Activated CD4-positive, alpha-beta T cell treated with anti-CD3 and anti-CD28 coated beads, Interleukin-2, amount 50 U/mL, for 24 hours (primary cell): ENCODE data around the gene LOX.

Experiments used
- DNase-seq, 2 donors: peaks; one replicate each; pipeline ENCODE4 v3.0.0-alpha.2; 2020; ENCODE audit warnings: low read depth in 1 of 2, low spot score in 1 of 2

The LOX gene

GRCh38 chr5:122054266-122054665 is 23.8 kb downstream of the LOX start:
- DNase-seq: no peak

GRCh38 chr5:122053181-122054109 is 24.6 kb downstream of the LOX start:
- DNase-seq: no peak

- no peak for DNase-seq
These were observed 26.5 kb downstream of the LOX start for GRCh38 chr5:122051569-122051968.

GRCh38 chr5:122050959-122051358 is 27.1 kb downstream of the LOX start:
- no peak for DNase-seq

GRCh38 chr5:122040636-122041302 is 37.3 kb downstream of the LOX start:
- DNase-seq: no peak

GRCh38 chr5:122036326-122036725 is 41.7 kb downstream of the LOX start:
- DNase-seq: no peak

- DNase-seq: no peak
These were observed 42.1 kb downstream of the LOX start for GRCh38 chr5:122035913-122036312.

- DNase-seq: no peak
These were observed 46.2 kb downstream of the LOX start for GRCh38 chr5:122031836-122032235.

GRCh38 chr5:122030251-122030650 is 47.8 kb downstream of the LOX start:
- no peak for DNase-seq

- no peak for DNase-seq
These were observed 48.2 kb downstream of the LOX start for GRCh38 chr5:122029818-122030217.

- no peak for DNase-seq
These were observed 55.1 kb downstream of the LOX start for GRCh38 chr5:122022966-122023365.

- DNase-seq: no peak
These were observed 58.0 kb downstream of the LOX start for GRCh38 chr5:122019919-122020590.

- DNase-seq: no peak
These were observed 62.6 kb downstream of the LOX start for GRCh38 chr5:122015471-122015870.

- no peak for DNase-seq
These were observed 63.7 kb downstream of the LOX start for GRCh38 chr5:122014236-122014935.
